H1 (cell line): ENCODE results near the gene ASAP3. TPM values are rescaled to one million over a fixed set of nuclear protein-coding genes. Genes with fewer than 3 reads are reported as not detected.

Source experiments
- CTCF ChIA-PET: fragments of 300-600 bp; sonication (Branson Sonifier 250); formaldehyde crosslinking; loops from one replicate; lab custom pipeline; 2021; ENCODE audit not compliant: partially characterized antibody; lab: Charles Lee
- POLR2A ChIA-PET: fragments of 300-600 bp; sonication (Branson Sonifier 250); formaldehyde crosslinking; loops from one replicate; lab custom pipeline; 2021; ENCODE audit warnings: inconsistent platforms; ENCODE audit not compliant: partially characterized antibody; lab: Charles Lee
- DNase-seq, 2 experiments: peaks; one replicate each; pipeline versions ENCODE4 v3.0.0 to v3.0.0-alpha.2; 2010 to 2022; ENCODE audit warnings: low spot score in 2 of 2, low read depth in 1 of 2, mixed read lengths in 1 of 2
- FAIRE-seq: peaks from 2 replicates; lab custom pipeline; 2011; peaks lifted over from hg19 to GRCh38; lab: Jason Lieb, UNC
- H2AFZ ChIP-seq: 2 replicates; pipeline ENCODE4 v1.8.1; 2012; ENCODE audit warnings: low read length, inconsistent platforms
- H2AK5ac ChIP-seq: 2 replicates; pipeline ENCODE4 v1.6.1; 2013; ENCODE audit warnings: low read depth, low read length
- H2BK120ac ChIP-seq: replicated peaks from 2 replicates; pipeline ENCODE3; 2013; ENCODE audit warnings: low read depth, low read length, inconsistent platforms
- H2BK12ac ChIP-seq: 2 replicates; pipeline ENCODE4 v1.6.1; 2013; ENCODE audit warnings: low read depth, low read length
- H2BK15ac ChIP-seq: 2 replicates; pipeline ENCODE4 v1.6.1; 2013; ENCODE audit warnings: low read length
- H2BK20ac ChIP-seq: 2 replicates; pipeline ENCODE4 v1.6.1; 2013; ENCODE audit warnings: low read length
- H2BK5ac ChIP-seq: 2 replicates; pipeline ENCODE4 v1.6.1; 2013; ENCODE audit warnings: low read depth, low read length
- H3K14ac ChIP-seq: 2 replicates; pipeline ENCODE4 v1.6.1; 2013; ENCODE audit warnings: inconsistent platforms; ENCODE audit not compliant: insufficient read length
- H3K18ac ChIP-seq: 2 replicates; pipeline ENCODE4 v1.6.1; 2013; ENCODE audit warnings: low read length; ENCODE audit errors: extremely low read depth
- H3K23ac ChIP-seq: 2 replicates; pipeline ENCODE4 v1.6.1; 2013; ENCODE audit warnings: inconsistent platforms; ENCODE audit not compliant: insufficient read length
- H3K23me2 ChIP-seq: 2 replicates; pipeline ENCODE4 v1.6.1; 2013; ENCODE audit warnings: low read depth, low read length
- H3K27ac ChIP-seq: 2 replicates; pipeline ENCODE4 v1.6.1; 2011; ENCODE audit warnings: low read depth, low read length, inconsistent platforms
- H3K27me3 ChIP-seq, 4 experiments: replicated peaks in 1 of 4; 1 replicate in 1 of 4; 2 replicates in 3 of 4; pipeline versions ENCODE4 v1.6.1 to v1.8.1; 2011 to 2013; ENCODE audit warnings: low read length in 3 of 4, mild to moderate bottlenecking in 3 of 4, inconsistent platforms in 2 of 4, mixed read lengths in 2 of 4, moderate library complexity in 1 of 4; ENCODE audit not compliant: control insufficient read depth in 3 of 4, insufficient read depth in 3 of 4; ENCODE audit errors: extremely low read depth in 1 of 4
- H3K36me3 ChIP-seq, 4 experiments: 2 replicates each; pipeline versions ENCODE4 v1.6.1 to v1.8.1; 2011 to 2013; ENCODE audit warnings: mild to moderate bottlenecking in 4 of 4, low read length in 3 of 4, moderate library complexity in 2 of 4, control low read depth in 1 of 4, inconsistent platforms in 1 of 4; ENCODE audit not compliant: insufficient read depth in 4 of 4, control insufficient read depth in 2 of 4
- H3K4ac ChIP-seq: replicated peaks from 2 replicates; pipeline ENCODE3; 2013; ENCODE audit warnings: low read length, low read depth, mixed read lengths, inconsistent platforms; ENCODE audit not compliant: insufficient read length
- H3K4me1 ChIP-seq, 4 experiments: replicated peaks in 1 of 4; 1 replicate in 1 of 4; 2 replicates in 3 of 4; pipeline versions ENCODE4 v1.6.1 to v1.8.1; 2011 to 2013; ENCODE audit warnings: low read length in 3 of 4, inconsistent platforms in 2 of 4, mixed read lengths in 1 of 4; ENCODE audit not compliant: insufficient read depth in 4 of 4, control insufficient read depth in 3 of 4
- H3K4me2 ChIP-seq, 2 experiments: 2 replicates each; pipeline versions ENCODE4 v1.6.1 to v1.8.1; 2011 to 2013; ENCODE audit warnings: low read depth in 2 of 2, low read length in 2 of 2, control low read depth in 1 of 2, inconsistent platforms in 1 of 2, mild to moderate bottlenecking in 1 of 2; ENCODE audit not compliant: insufficient read depth in 1 of 2
- H3K4me3 ChIP-seq, 4 experiments: fragments of 200-600, 300-600 bp in 1 of 4; sonication (generic), shearing (Covaris generic), sonication (Bioruptor Twin) in 1 of 4; 2 replicates each; pipeline versions ENCODE4 v1.5.1 to v1.8.1; 2011 to 2016; ENCODE audit warnings: low read length in 4 of 4, low read depth in 3 of 4, control low read depth in 2 of 4, inconsistent platforms in 2 of 4, mild to moderate bottlenecking in 2 of 4, mixed read lengths in 1 of 4, moderate library complexity in 1 of 4; ENCODE audit not compliant: insufficient read depth in 2 of 4; ENCODE audit errors: extremely low read depth in 1 of 4
- H3K56ac ChIP-seq: replicated peaks from 2 replicates; pipeline ENCODE3; 2013; ENCODE audit warnings: low read depth, mild to moderate bottlenecking, mixed read lengths, low read length, inconsistent platforms; ENCODE audit not compliant: insufficient read length
- H3K79me1 ChIP-seq: 2 replicates; pipeline ENCODE4 v1.6.1; 2013; ENCODE audit warnings: low read depth, low read length, control low read depth
- H3K79me2 ChIP-seq, 2 experiments: 2 replicates each; pipeline versions ENCODE4 v1.6.1 to v1.8.1; 2012 to 2013; ENCODE audit warnings: low read length in 2 of 2, mild to moderate bottlenecking in 2 of 2, inconsistent platforms in 1 of 2; ENCODE audit not compliant: insufficient read depth in 2 of 2, control insufficient read depth in 1 of 2
- H3K9ac ChIP-seq, 4 experiments: replicated peaks in 1 of 4; 1 replicate in 1 of 4; 2 replicates in 3 of 4; pipeline versions ENCODE4 v1.6.1 to v1.8.1; 2011 to 2013; ENCODE audit warnings: low read depth in 3 of 4, low read length in 3 of 4, control low read depth in 2 of 4, mild to moderate bottlenecking in 2 of 4, moderate library complexity in 2 of 4, inconsistent platforms in 1 of 4; ENCODE audit errors: extremely low read depth in 1 of 4
- H3K9me3 ChIP-seq, 2 experiments: 2 replicates each; pipeline versions ENCODE4 v1.6.1 to v1.8.1; 2012 to 2013; ENCODE audit warnings: mild to moderate bottlenecking in 2 of 2, moderate library complexity in 2 of 2, control low read depth in 1 of 2, inconsistent platforms in 1 of 2, low read depth in 1 of 2, low read length in 1 of 2, mixed read lengths in 1 of 2; ENCODE audit not compliant: insufficient read depth in 2 of 2
- H4K20me1 ChIP-seq, 2 experiments: replicated peaks in 1 of 2; 2 replicates each; pipeline versions ENCODE3 to v1.8.1; 2011 to 2013; ENCODE audit warnings: inconsistent platforms in 2 of 2, low read length in 2 of 2, mild to moderate bottlenecking in 1 of 2; ENCODE audit not compliant: insufficient read depth in 2 of 2, control insufficient read depth in 1 of 2
- H4K5ac ChIP-seq: 2 replicates; pipeline ENCODE4 v1.6.1; 2013; ENCODE audit warnings: low read length, low read depth, mixed read lengths, inconsistent platforms; ENCODE audit not compliant: insufficient read length
- H4K8ac ChIP-seq: 2 replicates; pipeline ENCODE4 v1.8.0; 2013; ENCODE audit warnings: mild to moderate bottlenecking, moderate library complexity, low read length, inconsistent platforms; ENCODE audit not compliant: insufficient read depth; ENCODE audit errors: extremely low read depth
- H4K91ac ChIP-seq: replicated peaks from 2 replicates; pipeline ENCODE3; 2013; ENCODE audit warnings: low read length, mixed read lengths, inconsistent platforms; ENCODE audit not compliant: insufficient read length
- CREB1 ChIP-seq: IDR thresholded peaks from 2 replicates; pipeline ENCODE4 v1.6.1; 2012; ENCODE audit warnings: inconsistent platforms
- CTCF ChIP-seq, 3 experiments: IDR thresholded peaks; 1 replicate in 2 of 3; 2 replicates in 1 of 3; pipeline versions ENCODE4 v1.5.1 to v1.6.1; 2011; ENCODE audit warnings: low read length in 3 of 3, mild to moderate bottlenecking in 3 of 3, inconsistent platforms in 2 of 3, low read depth in 1 of 3, moderate library complexity in 1 of 3; ENCODE audit not compliant: insufficient read depth in 1 of 3; ENCODE audit errors: control extremely low read depth in 1 of 3
- EZH2 ChIP-seq: fragments of 200-600 bp; sonication (generic); IDR thresholded peaks from 2 replicates; pipeline ENCODE4 v1.7.1; 2012; ENCODE audit warnings: low read depth, mild to moderate bottlenecking, moderate library complexity, low read length, inconsistent platforms; ENCODE audit not compliant: severe bottlenecking
- GABPA ChIP-seq: IDR thresholded peaks from 2 replicates; pipeline ENCODE4 v1.6.1; 2011; ENCODE audit warnings: mild to moderate bottlenecking, low read length, moderate library complexity, borderline replicate concordance; ENCODE audit not compliant: insufficient read depth
- GTF2F1 ChIP-seq: IDR thresholded peaks from 2 replicates; pipeline ENCODE4 v1.6.1; 2012; ENCODE audit warnings: low read depth, low read length, improper control_type of control experiment, borderline replicate concordance
- POU5F1 ChIP-seq: IDR thresholded peaks from 2 replicates; pipeline ENCODE4 v1.6.1; 2011; ENCODE audit warnings: low read depth, mild to moderate bottlenecking, low read length, moderate library complexity
- SUZ12 ChIP-seq: fragments of 200-600 bp; sonication (generic); IDR thresholded peaks from 2 replicates; pipeline ENCODE4 v1.6.1; 2012; ENCODE audit warnings: mild to moderate bottlenecking, inconsistent platforms, low read length, moderate library complexity, mixed read lengths
- WGBS, 2 experiments: shearing (Covaris generic) in 1 of 2; methylation state at CpG; one replicate each; pipeline versions ENCODE4 v1.1.6 to v1.1.7; 2013 to 2015; ENCODE audit warnings: low lambda C conversion rate in 2 of 2, mixed read lengths in 2 of 2, inconsistent platforms in 1 of 2, low coverage in 1 of 2, missing lambda C conversion rate in 1 of 2; ENCODE audit not compliant: insufficient replicate concordance in 2 of 2, insufficient coverage in 1 of 2, insufficient read length in 1 of 2; ENCODE audit errors: extremely low coverage in 1 of 2, missing lambda C conversion rate in 1 of 2; 5-methylcytosine and 5-hydroxymethylcytosine counted together
- polyA plus RNA-seq, 7 experiments: library from polyadenylated mRNA; depleted of rRNA in 3 of 7; stranded (reverse) in 5 of 7; unstranded in 2 of 7; fragments of >200 nt in 5 of 7; fragments of 200-250 nt in 2 of 7; gene quantifications; 1 replicate in 5 of 7; 2 replicates in 1 of 7; 4 replicates in 1 of 7; pipeline versions ENCODE4 v1.2.1 to v1.2.3, GENCODE V29; 2011 to 2013; ENCODE audit warnings: missing spikeins in 2 of 7, mixed read lengths in 2 of 7
- total RNA-seq: library from RNA; stranded (reverse); fragmentation: NEBNext Ultra II Directional; extraction: Animal tissue kit (Norgen Biotek cat#: 25700); gene quantifications from 2 replicates; pipeline ENCODE4 v1.2.1, GENCODE V29; 2021

ASAP3 gene
- total and polyA plus RNA-seq, 2 of the 8 experiments (the other 6 are each of a cell fraction or from before 2014, with no cell fraction given), result 53.1 to 58.0 TPM

GRCh38 chr1:23502951-23503350 is 19.0 kb upstream of the ASAP3 start:
- H2AK5ac ChIP-seq, result no peak overlapping the region
- H3K9me3 ChIP-seq, result no peaks in the 10 kb centered on the region; a peak in 1 of 4 replicates
- no peak overlapping the region for H2BK20ac ChIP-seq
- no peak overlapping the region for H4K5ac ChIP-seq
- no peak overlapping the region for H2BK5ac ChIP-seq
- no peaks in the 10 kb centered on the region for H3K79me1 ChIP-seq
- H3K27me3 ChIP-seq, result no peaks in the 10 kb centered on the region
- H4K20me1 ChIP-seq, result no peaks in the 10 kb centered on the region
- no peaks in the 10 kb centered on the region for H3K36me3 ChIP-seq
- no peak overlapping the region for H3K9ac ChIP-seq
- no peaks in the 10 kb centered on the region for H3K4me1 ChIP-seq
- no peak overlapping the region for H4K8ac ChIP-seq
- H4K91ac ChIP-seq, result no peak overlapping the region
- no peak for FAIRE-seq
- no peak overlapping the region for H2BK15ac ChIP-seq
- no peak overlapping the region for H2BK12ac ChIP-seq
- H3K18ac ChIP-seq, result no peak overlapping the region
- H2BK120ac ChIP-seq, result no peak overlapping the region
- H3K4me2 ChIP-seq, result no peak overlapping the region
- no peak overlapping the region for H3K4ac ChIP-seq
- H3K14ac ChIP-seq, result no peak overlapping the region
- 80% methylated on average over 1 of the region's 6 CpGs; no CpG with 5 or more reads in 1 of the 2 experiments for WGBS, 2 experiments
- no peaks in the 10 kb centered on the region for H3K79me2 ChIP-seq
- H3K56ac ChIP-seq, result no peak overlapping the region
- ChIA-PET POLR2A (no interaction called here), CTCF (interaction anchor here (0.8 to 1.1 kb wide), 2 partner anchors 24 to 37 kb away, joined by 3 read pairs; no protein-coding TSS in a partner anchor)
- no peak overlapping the region for H3K27ac ChIP-seq
- DNase-seq, result no peak
- no peaks in the 10 kb centered on the region for H3K23me2 ChIP-seq
- no peak overlapping the region for H2AFZ ChIP-seq
- no peak overlapping the region for H3K23ac ChIP-seq
- TF ChIP-seq SUZ12 (no peak), CTCF (IDR thresholded peaks at IDR 0.05; ENCODE audit: control extremely low read depth in 1 of 3, insufficient read depth in 1 of 3, low read depth in 1 of 3, low read length in 3 of 3) (no peak), GABPA (no peak), EZH2 (no peak), GTF2F1 (no peak), CREB1 (no peak), POU5F1 (no peak)
- H3K4me3 ChIP-seq, result no peak overlapping the region
